ACC112 (cell line): Measurements from ENCODE around the gene ADAMTS3.

ENCODE experiments used
- H2AFZ ChIP-seq: fragments of 200-600 bp; sonication (generic); one replicate; pipeline ENCODE4 v1.6.0; 2017; ENCODE audit warnings: antibody characterized with exemption, low read length; ENCODE audit not compliant: unreplicated experiment
- H3K27ac ChIP-seq: fragments of 200-600 bp; sonication (generic); 2 replicates; pipeline ENCODE4 v1.5.1; 2014; ENCODE audit warnings: low read depth, mild to moderate bottlenecking, antibody characterized with exemption, low read length, moderate library complexity
- H3K27me3 ChIP-seq: fragments of 200-600 bp; sonication (generic); 2 replicates; pipeline ENCODE4 v1.6.1; 2014; ENCODE audit warnings: mild to moderate bottlenecking, antibody characterized with exemption, low read length, moderate library complexity, mixed read lengths; ENCODE audit not compliant: insufficient read depth
- H3K36me3 ChIP-seq: fragments of 200-600 bp; sonication (generic); 2 replicates; pipeline ENCODE4 v1.6.1; 2016; ENCODE audit warnings: mild to moderate bottlenecking, antibody characterized with exemption, low read length, moderate library complexity, mixed read lengths; ENCODE audit not compliant: insufficient read depth
- H3K4me1 ChIP-seq: fragments of 200-600 bp; sonication (generic); one replicate; pipeline ENCODE4 v1.6.1; 2016; ENCODE audit warnings: low read length, mixed read lengths; ENCODE audit not compliant: insufficient read depth, unreplicated experiment, control insufficient read depth
- H3K4me3 ChIP-seq: fragments of 200-600 bp; sonication (generic); 2 replicates; pipeline ENCODE4 v1.5.1; 2014; ENCODE audit warnings: mild to moderate bottlenecking, low read depth, low read length
- H3K79me2 ChIP-seq: fragments of 200-600 bp; sonication (generic); one replicate; pipeline ENCODE4 v1.6.0; 2016; ENCODE audit warnings: low read length; ENCODE audit not compliant: control insufficient read depth, unreplicated experiment, insufficient read depth

Gene ADAMTS3

DNA sequence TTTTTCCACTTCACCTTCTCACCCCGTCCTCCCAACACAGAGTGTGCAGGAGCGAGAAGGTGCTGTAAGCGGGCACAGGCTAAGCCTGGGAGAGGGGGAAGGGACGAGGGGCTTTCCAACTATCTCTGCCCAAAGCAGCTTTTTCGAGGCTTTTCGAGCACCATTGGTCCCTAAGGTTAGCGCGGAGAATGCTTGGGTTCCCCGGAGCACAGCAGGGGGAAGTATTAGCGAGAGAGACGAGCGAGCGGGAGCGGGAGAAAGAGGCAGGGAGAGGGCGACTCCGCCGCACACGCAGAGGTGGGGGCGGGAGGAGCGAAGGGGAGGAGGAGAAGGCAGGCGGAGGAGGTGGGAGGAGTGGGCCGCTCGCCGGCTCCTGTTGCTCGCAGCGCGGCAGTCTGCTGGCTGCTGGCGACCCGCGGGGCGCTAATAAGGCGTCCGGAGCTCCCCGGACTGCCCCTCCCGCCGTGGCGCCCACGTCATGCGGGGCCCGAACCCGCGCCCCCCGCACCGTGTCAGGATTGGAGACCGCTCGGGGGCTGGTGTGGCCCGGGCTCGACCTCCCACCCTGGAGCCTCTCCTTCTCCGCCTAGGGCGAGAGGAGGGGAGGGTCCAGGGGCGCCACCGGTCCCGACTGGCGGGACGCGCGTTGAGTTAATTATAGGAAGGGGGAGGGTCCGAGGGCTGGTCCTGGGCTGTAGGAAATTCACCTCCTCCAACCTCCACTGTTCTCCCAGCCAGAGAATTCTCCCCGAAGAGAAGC is at the start of gene ADAMTS3:
Gene ADAMTS3 (minus strand): TSS at position 263 of the 760 bp plus-strand sequence. CDS start 459 bp downstream, outside the sequence.
- Histone ChIP-seq H3K79me2 (no peaks in the 10 kb centered on the region), H3K27ac (peak within 1 kb of the TSS; percentile 0; the same call in 1 of the 2 replicates), H2AFZ (peak within 1 kb of the TSS; percentile 98), H3K36me3 (no peaks in the 10 kb centered on the region), H3K27me3 (no peaks in the 10 kb centered on the region), H3K4me1 (peaks cover 8% of the 10 kb centered on the region), H3K4me3 (peak within 1 kb of the TSS; percentile 85)

- Histone ChIP-seq H3K79me2 (no peaks in the 10 kb centered on the region), H3K27me3 (peaks cover 45% of the 10 kb centered on the region), H3K27ac (no peak overlapping the region), H3K4me3 (no peak overlapping the region), H3K36me3 (no peaks in the 10 kb centered on the region), H2AFZ (no peak overlapping the region), H3K4me1 (no peaks in the 10 kb centered on the region)
These were observed 44.9 kb upstream of the ADAMTS3 start for GRCh38 chr4:72613959-72614358.

- Histone ChIP-seq H3K4me1 (no peaks in the 10 kb centered on the region), H3K36me3 (no peaks in the 10 kb centered on the region)
These were observed 37.7 kb upstream of the ADAMTS3 start for GRCh38 chr4:72606751-72607150.

GRCh38 chr4:72604324-72604723 is 35.3 kb upstream of the ADAMTS3 start:
- Histone ChIP-seq H3K79me2 (no peaks in the 10 kb centered on the region), H2AFZ (no peak overlapping the region), H3K27ac (no peak overlapping the region), H3K36me3 (no peaks in the 10 kb centered on the region), H3K4me1 (no peaks in the 10 kb centered on the region), H3K4me3 (no peak overlapping the region), H3K27me3 (peaks cover 7% of the 10 kb centered on the region; the same call in 1 of the 2 replicates)

More at GRCh38 chr4:72606751-72607150, 37.7 kb upstream of the ADAMTS3 start:
- peaks cover 27% of the 10 kb centered on the region for H3K27me3 ChIP-seq
- no peak overlapping the region for H3K4me3 ChIP-seq
- no peaks in the 10 kb centered on the region for H3K79me2 ChIP-seq
- no peak overlapping the region for H2AFZ ChIP-seq
- no peak overlapping the region for H3K27ac ChIP-seq

DNA sequence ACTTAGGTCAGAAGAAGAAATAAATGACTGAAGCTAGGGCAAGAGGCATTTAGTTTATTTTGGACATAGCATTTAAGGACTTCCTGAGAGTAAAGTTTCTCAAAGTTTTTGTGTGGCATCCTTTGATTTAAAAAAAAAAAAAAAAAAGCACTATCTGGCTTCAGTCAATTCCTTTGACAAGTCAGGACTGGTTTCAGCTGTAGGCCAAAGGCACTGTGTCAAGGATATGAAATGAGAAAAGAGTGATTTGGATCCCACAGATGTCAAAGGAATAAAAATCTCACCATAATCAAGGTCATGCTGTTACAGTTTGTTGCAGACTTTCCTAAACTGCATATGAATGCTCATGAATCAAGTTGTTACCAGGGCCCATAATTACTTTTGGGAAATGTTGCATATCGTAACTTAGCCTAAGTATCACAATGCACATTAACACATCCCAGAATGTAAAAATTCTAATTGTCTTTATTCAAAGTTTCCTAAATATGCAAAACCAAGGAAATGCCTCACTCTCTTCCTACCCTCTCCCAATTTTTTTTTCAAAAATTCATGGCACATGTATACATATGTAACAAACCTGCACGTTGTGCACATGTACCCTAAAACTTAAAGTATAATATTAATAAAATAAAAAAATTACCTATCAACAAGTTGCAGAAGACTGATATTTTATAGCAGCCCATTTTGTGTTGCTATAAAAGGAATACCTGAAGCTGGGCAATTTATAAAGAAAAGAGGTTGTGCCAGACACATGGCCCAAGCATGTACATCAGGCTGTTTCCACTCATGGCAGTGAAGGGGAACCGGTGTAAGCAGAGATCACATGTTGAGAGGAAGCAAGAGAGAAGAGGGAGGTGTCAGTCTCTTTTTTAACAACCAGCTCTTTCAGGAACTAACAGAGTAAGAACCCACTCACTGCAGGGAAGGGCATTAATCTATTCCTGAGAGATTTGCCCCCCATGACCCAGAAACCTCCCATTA is 33.7 kb upstream of the ADAMTS3 start:
- Histone ChIP-seq H3K27ac (no peak overlapping the region), H3K27me3 (no peaks in the 10 kb centered on the region), H3K4me3 (no peak overlapping the region), H3K4me1 (no peaks in the 10 kb centered on the region), H3K36me3 (no peaks in the 10 kb centered on the region), H3K79me2 (no peaks in the 10 kb centered on the region), H2AFZ (no peak overlapping the region)

- Histone ChIP-seq H2AFZ (no peak overlapping the region), H3K36me3 (no peaks in the 10 kb centered on the region), H3K4me1 (no peaks in the 10 kb centered on the region), H3K79me2 (no peaks in the 10 kb centered on the region), H3K4me3 (no peak overlapping the region), H3K27me3 (peaks cover 23% of the 10 kb centered on the region), H3K27ac (no peak overlapping the region)
These were observed 22.8 kb upstream of the ADAMTS3 start for GRCh38 chr4:72591547-72592454.

DNA sequence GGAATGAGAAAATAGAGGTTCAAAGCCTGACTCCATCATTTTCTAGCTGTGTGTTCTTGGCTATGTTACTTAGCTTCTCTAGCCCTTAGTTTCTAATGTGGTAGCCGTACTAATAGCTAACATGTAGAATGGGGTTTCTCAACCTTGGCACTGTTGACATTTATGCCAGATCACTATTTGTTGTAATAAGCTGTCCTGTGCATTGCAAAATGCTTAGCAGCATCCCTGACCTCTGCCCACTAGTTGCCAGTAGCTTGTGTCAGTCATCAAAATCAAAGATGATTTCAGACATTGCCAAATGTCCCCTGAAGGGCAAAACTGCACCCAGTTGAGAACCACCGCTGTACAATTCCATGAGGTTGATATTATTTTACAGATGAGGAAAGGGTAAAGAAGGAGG is 18.3 kb upstream of the ADAMTS3 start:
- H2AFZ ChIP-seq: no peak overlapping the region
- H3K27me3 ChIP-seq: peaks cover 48% of the 10 kb centered on the region
- H3K4me1 ChIP-seq: no peaks in the 10 kb centered on the region
- H3K4me3 ChIP-seq: no peak overlapping the region
- no peaks in the 10 kb centered on the region for H3K79me2 ChIP-seq
- no peaks in the 10 kb centered on the region for H3K36me3 ChIP-seq
- H3K27ac ChIP-seq: no peak overlapping the region

GRCh38 chr4:72582853-72583252 is 13.8 kb upstream of the ADAMTS3 start:
- no peak overlapping the region for H2AFZ ChIP-seq
- peaks cover 35% of the 10 kb centered on the region for H3K27me3 ChIP-seq
- H3K27ac ChIP-seq: no peak overlapping the region
- no peaks in the 10 kb centered on the region for H3K36me3 ChIP-seq
- H3K4me1 ChIP-seq: no peaks in the 10 kb centered on the region
- no peak overlapping the region for H3K4me3 ChIP-seq
- no peaks in the 10 kb centered on the region for H3K79me2 ChIP-seq

- Histone ChIP-seq H3K4me3 (no peak overlapping the region), H3K27ac (no peak overlapping the region), H3K79me2 (no peaks in the 10 kb centered on the region), H3K27me3 (peaks cover 2% of the 10 kb centered on the region; the same call in 1 of the 2 replicates), H3K36me3 (no peaks in the 10 kb centered on the region), H2AFZ (no peak overlapping the region), H3K4me1 (no peaks in the 10 kb centered on the region)
These were observed 8.2 kb upstream of the ADAMTS3 start for GRCh38 chr4:72577211-72577610.

- Histone ChIP-seq H3K4me3 (no peak overlapping the region), H2AFZ (no peak overlapping the region), H3K4me1 (peaks cover 8% of the 10 kb centered on the region), H3K79me2 (no peaks in the 10 kb centered on the region), H3K27ac (no peak overlapping the region), H3K36me3 (no peaks in the 10 kb centered on the region), H3K27me3 (no peaks in the 10 kb centered on the region)
These were observed 2.3 kb upstream of the ADAMTS3 start for GRCh38 chr4:72571337-72571736.
